HEK293T (cell line): ENCODE measurements around the gene NPEPL1.
"Not testable (repeated sequence)": the region's sequence is repeated elsewhere in the genome, so short reads cannot be mapped to it uniquely, and the experiment has no call there.

Experiments used
- CTCF ChIA-PET: fragments of 350-600 bp; formaldehyde crosslinking; extraction: SDS; loops from one replicate; lab custom pipeline; 2021; ENCODE audit warnings: antibody characterized with exemption, inconsistent platforms; lab: Yijun Ruan, JAX
- POLR2A ChIA-PET: fragments of 350-600 bp; formaldehyde crosslinking; extraction: SDS; loops from one replicate; lab custom pipeline; 2020; ENCODE audit warnings: antibody characterized with exemption, inconsistent platforms; lab: Yijun Ruan, JAX
- DNase-seq: peaks from one replicate; pipeline ENCODE4 v3.0.0; 2012; ENCODE audit warnings: mixed read lengths; ENCODE audit errors: extremely low spot score
- ARNT ChIP-seq: fragments of 450-650 bp; IDR thresholded peaks from 2 replicates; pipeline ENCODE4 v1.6.1; 2017; ENCODE audit warnings: mild to moderate bottlenecking
- BHLHE40 ChIP-seq: fragments of 450-650 bp; IDR thresholded peaks from 2 replicates; pipeline ENCODE4 v1.6.1; 2016; ENCODE audit warnings: mild to moderate bottlenecking, moderate library complexity, borderline replicate concordance
- CTBP1 ChIP-seq: fragments of 450-650 bp; IDR thresholded peaks from 2 replicates; pipeline ENCODE4 v1.6.1; 2016; ENCODE audit warnings: borderline replicate concordance
- ELF4 ChIP-seq: fragments of 450-650 bp; IDR thresholded peaks from 2 replicates; pipeline ENCODE4 v1.6.1; 2017; ENCODE audit warnings: antibody characterized with exemption
- FOXA1 ChIP-seq: fragments of 450-650 bp; IDR thresholded peaks from 2 replicates; pipeline ENCODE4 v1.6.1; 2016; ENCODE audit warnings: mild to moderate bottlenecking
- FOXK2 ChIP-seq: fragments of 450-650 bp; IDR thresholded peaks from 2 replicates; pipeline ENCODE4 v1.6.1; 2016; ENCODE audit warnings: mild to moderate bottlenecking
- FOXM1 ChIP-seq: fragments of 450-650 bp; IDR thresholded peaks from 2 replicates; pipeline ENCODE4 v1.6.1; 2017; ENCODE audit warnings: mild to moderate bottlenecking, borderline replicate concordance
- HDGF ChIP-seq: fragments of 450-650 bp; IDR thresholded peaks from 2 replicates; pipeline ENCODE4 v1.6.1; 2017; ENCODE audit warnings: antibody characterized with exemption, borderline replicate concordance
- L3MBTL2 ChIP-seq: fragments of 450-650 bp; conservative IDR thresholded peaks from 2 replicates; pipeline ENCODE4 v1.6.1; 2016; ENCODE audit warnings: mild to moderate bottlenecking
- LEF1 ChIP-seq: fragments of 450-650 bp; IDR thresholded peaks from 2 replicates; pipeline ENCODE4 v1.6.1; 2017; ENCODE audit warnings: mild to moderate bottlenecking, borderline replicate concordance
- NFRKB ChIP-seq: fragments of 450-650 bp; IDR thresholded peaks from 2 replicates; pipeline ENCODE4 v1.6.1; 2016; ENCODE audit warnings: mild to moderate bottlenecking, moderate library complexity
- PKNOX1 ChIP-seq: fragments of 450-650 bp; IDR thresholded peaks from 2 replicates; pipeline ENCODE4 v1.6.1; 2016
- SP1 ChIP-seq: fragments of 450-650 bp; IDR thresholded peaks from 2 replicates; pipeline ENCODE4 v1.6.1; 2017
- SUZ12 ChIP-seq: fragments of 450-650 bp; IDR thresholded peaks from 2 replicates; pipeline ENCODE4 v1.6.1; 2016; ENCODE audit warnings: mild to moderate bottlenecking
- TARDBP ChIP-seq: fragments of 450-650 bp; IDR thresholded peaks from 2 replicates; pipeline ENCODE4 v1.6.1; 2016
- ZNF384 ChIP-seq: fragments of 450-650 bp; IDR thresholded peaks from 2 replicates; pipeline ENCODE4 v1.6.1; 2016

The NPEPL1 gene

DNA sequence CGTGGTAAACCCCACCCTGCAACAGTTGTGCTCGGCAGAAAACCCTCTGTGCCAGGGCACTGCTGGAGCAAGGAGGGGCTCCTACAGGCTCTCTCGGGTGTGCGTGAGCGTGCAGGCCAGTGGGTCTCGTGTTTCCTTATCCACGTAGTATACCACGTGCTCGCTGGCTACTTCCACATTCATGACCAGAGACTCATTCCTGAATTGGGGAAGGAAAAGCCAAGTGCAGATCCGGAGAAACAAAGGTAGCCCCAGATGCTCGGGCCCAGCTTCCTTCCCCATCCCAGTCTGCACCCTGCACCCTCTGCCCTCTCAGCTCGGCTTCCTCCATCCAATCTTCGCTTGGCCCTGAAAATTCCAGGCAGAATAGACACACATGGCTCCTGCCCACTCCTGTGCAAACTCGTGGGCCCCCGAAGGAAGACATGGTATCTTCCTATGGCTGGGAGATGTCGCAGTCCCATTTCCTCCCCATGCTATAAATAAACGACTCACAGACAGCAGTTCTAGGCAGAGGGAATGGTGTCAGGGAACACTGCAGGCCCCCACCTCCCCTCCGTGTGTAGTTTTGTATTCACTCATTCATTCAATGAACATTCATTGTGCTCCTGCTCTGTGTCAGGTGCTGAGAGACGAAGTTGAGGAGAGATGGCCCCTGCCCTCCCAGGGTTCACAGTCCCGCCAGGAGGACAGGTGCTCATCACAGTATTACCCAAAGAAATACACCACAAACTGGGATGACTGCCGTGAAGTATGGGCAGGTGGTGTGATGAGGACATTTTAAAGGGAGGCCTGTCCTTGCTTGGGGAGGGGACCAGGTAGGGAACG is 29.6 kb downstream of the NPEPL1 start:
- CTCF ChIA-PET, result no interaction called here
- no peak for TF ChIP-seq ZNF384
- TF ChIP-seq FOXM1, result no peak
- TF ChIP-seq TARDBP, result no peak
- TF ChIP-seq L3MBTL2, result no peak
- no peak for TF ChIP-seq BHLHE40
- TF ChIP-seq ARNT, result no peak
- no peak for DNase-seq
- POLR2A ChIA-PET, result no interaction called here

- TF ChIP-seq HDGF (no peak), SUZ12 (no peak), PKNOX1 (no peak), ELF4 (no peak), ZNF384 (no peak), SP1 (no peak), L3MBTL2 (no peak), BHLHE40 (no peak), FOXM1 (no peak), LEF1 (no peak), FOXA1 (no peak), CTBP1 (no peak), NFRKB (no peak), ARNT (no peak)
- DNase-seq, result no peak
- POLR2A ChIA-PET, result no interaction called here
- CTCF ChIA-PET, result no interaction called here
Observed at GRCh38 chr20:58722877-58723627, 30.5 kb downstream of the NPEPL1 start.

DNA sequence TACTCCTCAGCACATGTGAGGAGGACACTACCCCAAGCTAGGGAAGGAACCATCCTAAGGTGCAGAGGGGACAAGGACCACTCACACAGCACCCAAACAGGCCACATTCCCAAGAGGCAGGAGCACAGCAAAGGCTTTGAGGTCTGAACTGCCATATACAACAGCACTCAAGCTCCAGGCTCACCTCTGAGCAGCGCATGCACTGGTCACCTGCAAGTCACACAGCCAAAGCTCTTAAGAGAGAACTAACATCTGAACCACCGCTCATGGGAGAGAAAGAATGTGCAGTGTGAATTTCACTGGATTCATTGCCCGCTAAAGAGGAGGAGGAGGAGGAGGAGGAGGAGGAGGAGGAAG is 31.0 kb downstream of the NPEPL1 start:
- ChIA-PET POLR2A (no interaction called here), CTCF (no interaction called here)
- no peak for TF ChIP-seq BHLHE40
- TF ChIP-seq SUZ12, result no peak
- TF ChIP-seq TARDBP, result no peak
- TF ChIP-seq LEF1, result no peak
- no peak for TF ChIP-seq ELF4
- TF ChIP-seq CTBP1, result no peak
- TF ChIP-seq FOXM1, result no peak
- no peak for TF ChIP-seq ARNT
- no peak for TF ChIP-seq L3MBTL2
- TF ChIP-seq PKNOX1, result no peak
- no peak for TF ChIP-seq NFRKB
- TF ChIP-seq FOXK2, result no peak
- TF ChIP-seq SP1, result no peak
- TF ChIP-seq HDGF, result no peak
- TF ChIP-seq ZNF384, result no peak
- no peak for TF ChIP-seq FOXA1
- peak; percentile 2 for DNase-seq

DNA sequence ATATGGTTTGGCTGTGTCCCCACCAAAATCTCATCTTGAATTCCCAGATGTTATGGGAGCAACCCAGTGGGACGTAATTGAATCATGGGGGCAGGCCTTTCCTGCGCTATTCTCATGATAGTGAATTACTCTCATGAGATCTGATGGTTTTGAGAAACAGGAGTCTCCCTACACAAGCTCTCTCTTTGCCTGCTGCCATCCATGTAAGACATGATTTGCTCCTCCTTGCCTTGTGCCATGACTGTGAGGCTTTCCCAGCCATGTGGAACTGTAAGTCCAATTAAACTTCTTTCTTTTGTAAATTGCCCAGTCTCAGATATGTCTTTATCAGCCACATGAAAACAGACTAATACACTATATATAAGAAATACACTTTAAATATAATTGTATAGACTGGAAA is 33.6 kb downstream of the NPEPL1 start:
- DNase-seq, CTCF ChIA-PET: not testable (repeated sequence)

GRCh38 chr20:58731192-58731591 is 38.6 kb downstream of the NPEPL1 start:
- CTCF ChIA-PET, result no interaction called here
- POLR2A ChIA-PET, result no interaction called here
- DNase-seq, result no peak
- TF ChIP-seq CTBP1, result no peak
- no peak for TF ChIP-seq ARNT

More for the DNA sequence above, 33.6 kb downstream of the NPEPL1 start:
- POLR2A ChIA-PET, result not testable (repeated sequence)

GRCh38 chr20:58737198-58737597 is 44.6 kb downstream of the NPEPL1 start:
- ChIA-PET CTCF (no interaction called here), POLR2A (no interaction called here)
- TF ChIP-seq FOXA1 (no peak), PKNOX1 (no peak), ZNF384 (no peak), L3MBTL2 (no peak), LEF1 (no peak), FOXM1 (no peak), HDGF (no peak), TARDBP (no peak), FOXK2 (no peak), NFRKB (no peak), ELF4 (no peak), ARNT (no peak), BHLHE40 (no peak), CTBP1 (no peak), SP1 (no peak), SUZ12 (no peak)
- DNase-seq, result no peak
